ENCODE results near the gene UNC5C. TPM values are rescaled to one million over a fixed set of nuclear protein-coding genes. Genes with fewer than 3 reads are reported as not detected.

UNC5C gene
- total and polyA plus RNA-seq, 2 donors (not counting 1 experiment from before 2014, with no cell fraction given): 2.0 to 11.6 TPM

GRCh38 chr4:95358421-95358820, 190.4 kb downstream of the UNC5C start:
- TF ChIP-seq EZH2 (IDR thresholded peaks at IDR 0.05; ENCODE audit: low read length, missing control alignments) (no peak), CTCF (conservative IDR thresholded peaks at IDR 0.05 in 1 of 2, IDR thresholded peaks at IDR 0.05 in 1 of 2; ENCODE audit: low read depth in 1 of 2, low read length in 2 of 2) (no peak)
- Histone ChIP-seq H3K4me1 (ENCODE audit: control insufficient read depth, extremely low read depth, insufficient read depth, low read length) (no peaks in the 10 kb centered on the region), H3K9ac (ENCODE audit: insufficient read depth, low read length) (no peak overlapping the region), H3K4me3 (replicated peaks in 1 of 4; ENCODE audit: control extremely low read depth in 1 of 4, insufficient read depth in 1 of 4, low read depth in 3 of 4, low read length in 4 of 4) (no peak overlapping the region), H3K27me3 (ENCODE audit: control insufficient read depth, insufficient read depth, low read length) (no peaks in the 10 kb centered on the region), H3K4me2 (ENCODE audit: extremely low read depth, insufficient read depth, low read length) (no peak overlapping the region), H3K36me3 (ENCODE audit: control insufficient read depth, insufficient read depth, low read length) (no peaks in the 10 kb centered on the region), H3K9me3 (ENCODE audit: control insufficient read depth, insufficient read depth, low read depth, low read length) (no peaks in the 10 kb centered on the region), H4K20me1 (ENCODE audit: control insufficient read depth, extremely low read depth, insufficient read depth, low read length) (no peaks in the 10 kb centered on the region), H2AFZ (ENCODE audit: low read length) (no peak overlapping the region), H3K79me2 (ENCODE audit: control insufficient read depth, insufficient read depth, low read length) (no peaks in the 10 kb centered on the region), H3K27ac (ENCODE audit: insufficient read depth, low read length) (no peak overlapping the region)
- no peak for DNase-seq (ENCODE audit: low read depth in 2 of 2)

- no peak overlapping the region for H3K4me2 ChIP-seq (ENCODE audit: extremely low read depth, insufficient read depth, low read length)
- no peak overlapping the region for H2AFZ ChIP-seq (ENCODE audit: low read length)
- H3K36me3 ChIP-seq (ENCODE audit: control insufficient read depth, insufficient read depth, low read length): no peaks in the 10 kb centered on the region
- no peaks in the 10 kb centered on the region for H3K9me3 ChIP-seq (ENCODE audit: control insufficient read depth, insufficient read depth, low read depth, low read length)
- H3K79me2 ChIP-seq (ENCODE audit: control insufficient read depth, insufficient read depth, low read length): no peaks in the 10 kb centered on the region
- no peaks in the 10 kb centered on the region for H4K20me1 ChIP-seq (ENCODE audit: control insufficient read depth, extremely low read depth, insufficient read depth, low read length)
- no peak overlapping the region for H3K4me3 ChIP-seq (replicated peaks in 1 of 4; ENCODE audit: control extremely low read depth in 1 of 4, insufficient read depth in 1 of 4, low read depth in 3 of 4, low read length in 4 of 4)
- H3K4me1 ChIP-seq (ENCODE audit: control insufficient read depth, extremely low read depth, insufficient read depth, low read length): no peaks in the 10 kb centered on the region
- no peak overlapping the region for H3K27ac ChIP-seq (ENCODE audit: insufficient read depth, low read length)
- H3K9ac ChIP-seq (ENCODE audit: insufficient read depth, low read length): no peak overlapping the region
- no peak for TF ChIP-seq CTCF (conservative IDR thresholded peaks at IDR 0.05 in 1 of 2, IDR thresholded peaks at IDR 0.05 in 1 of 2; ENCODE audit: low read depth in 1 of 2, low read length in 2 of 2)
- TF ChIP-seq EZH2 (IDR thresholded peaks at IDR 0.05; ENCODE audit: low read length, missing control alignments): no peak
- no peaks in the 10 kb centered on the region for H3K27me3 ChIP-seq (ENCODE audit: control insufficient read depth, insufficient read depth, low read length)
- DNase-seq (ENCODE audit: low read depth in 2 of 2): peak in 1 of 2 donors; percentile 52
Observed at GRCh38 chr4:95355021-95355420, 193.8 kb downstream of the UNC5C start.

GRCh38 chr4:95348418-95348817, 200.4 kb downstream of the UNC5C start:
- Histone ChIP-seq H2AFZ (ENCODE audit: low read length) (no peak overlapping the region), H4K20me1 (ENCODE audit: control insufficient read depth, extremely low read depth, insufficient read depth, low read length) (no peaks in the 10 kb centered on the region), H3K27ac (ENCODE audit: insufficient read depth, low read length) (no peak overlapping the region), H3K79me2 (ENCODE audit: control insufficient read depth, insufficient read depth, low read length) (no peaks in the 10 kb centered on the region), H3K9me3 (ENCODE audit: control insufficient read depth, insufficient read depth, low read depth, low read length) (no peaks in the 10 kb centered on the region), H3K9ac (ENCODE audit: insufficient read depth, low read length) (no peak overlapping the region), H3K36me3 (ENCODE audit: control insufficient read depth, insufficient read depth, low read length) (no peaks in the 10 kb centered on the region), H3K4me3 (replicated peaks in 1 of 4; ENCODE audit: control extremely low read depth in 1 of 4, insufficient read depth in 1 of 4, low read depth in 3 of 4, low read length in 4 of 4) (no peak overlapping the region), H3K4me2 (ENCODE audit: extremely low read depth, insufficient read depth, low read length) (no peak overlapping the region), H3K4me1 (ENCODE audit: control insufficient read depth, extremely low read depth, insufficient read depth, low read length) (no peaks in the 10 kb centered on the region), H3K27me3 (ENCODE audit: control insufficient read depth, insufficient read depth, low read length) (no peaks in the 10 kb centered on the region)
- no peak for DNase-seq (ENCODE audit: low read depth in 2 of 2)
- TF ChIP-seq EZH2 (IDR thresholded peaks at IDR 0.05; ENCODE audit: low read length, missing control alignments) (no peak), CTCF (conservative IDR thresholded peaks at IDR 0.05 in 1 of 2, IDR thresholded peaks at IDR 0.05 in 1 of 2; ENCODE audit: low read depth in 1 of 2, low read length in 2 of 2) (no peak)

All from fibroblast of lung (primary cell).